ENCODE measurements around the gene UCKL1.

Gene UCKL1

DNA sequence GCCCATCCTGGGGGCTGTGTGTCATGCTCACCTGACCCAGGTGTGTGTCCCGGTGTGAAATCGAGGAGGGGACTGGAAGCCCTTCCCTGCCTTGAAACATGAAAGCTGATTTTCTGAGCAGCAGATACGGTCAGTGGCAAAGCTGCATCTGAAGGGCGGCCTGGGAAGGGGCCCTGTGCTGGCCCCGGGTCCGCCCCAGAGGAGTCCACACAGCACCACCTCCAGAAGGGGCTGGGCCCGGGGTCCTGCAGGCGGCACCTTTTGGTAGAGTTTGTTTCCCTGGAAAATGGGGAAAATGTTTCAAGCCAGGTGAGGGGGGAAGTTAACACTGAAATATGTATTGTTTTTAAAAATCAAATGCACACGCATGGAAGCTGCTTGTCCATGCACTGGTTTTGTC lies 20.8 kb downstream of the UCKL1 start:
- Histone ChIP-seq H3K79me2 (ENCODE audit: control insufficient read depth, low read length) (peaks cover 4% of the 10 kb centered on the region; the same call in 1 of the 2 replicates), H3K4me2 (ENCODE audit: low read length) (no peak overlapping the region), H3K36me3 (ENCODE audit: control insufficient read depth, low read length) (peaks cover 59% of the 10 kb centered on the region), H3K4me3 (ENCODE audit: low read length) (no peak overlapping the region), H3K9me2 (replicated peaks; ENCODE audit: control insufficient read depth, low read length) (no peaks in the 10 kb centered on the region), H3F3A (ENCODE audit: control insufficient read depth, insufficient read depth) (0 out of 2 replicates have a peak, but pooled peaks cover 3% of the 10 kb centered on the region), H4K20me1 (ENCODE audit: control insufficient read depth, insufficient read depth, low read depth, low read length) (no peaks in the 10 kb centered on the region), H3K27ac (ENCODE audit: low read depth, low read length) (no peak overlapping the region), H3K9me3 (ENCODE audit: control insufficient read depth, insufficient read depth, low read length) (no peaks in the 10 kb centered on the region), H3K27me3 (ENCODE audit: control insufficient read depth, low read length) (no peaks in the 10 kb centered on the region), H3K4me1 (ENCODE audit: control insufficient read depth, low read length) (no peaks in the 10 kb centered on the region)
- TF ChIP-seq, protein P1, sequence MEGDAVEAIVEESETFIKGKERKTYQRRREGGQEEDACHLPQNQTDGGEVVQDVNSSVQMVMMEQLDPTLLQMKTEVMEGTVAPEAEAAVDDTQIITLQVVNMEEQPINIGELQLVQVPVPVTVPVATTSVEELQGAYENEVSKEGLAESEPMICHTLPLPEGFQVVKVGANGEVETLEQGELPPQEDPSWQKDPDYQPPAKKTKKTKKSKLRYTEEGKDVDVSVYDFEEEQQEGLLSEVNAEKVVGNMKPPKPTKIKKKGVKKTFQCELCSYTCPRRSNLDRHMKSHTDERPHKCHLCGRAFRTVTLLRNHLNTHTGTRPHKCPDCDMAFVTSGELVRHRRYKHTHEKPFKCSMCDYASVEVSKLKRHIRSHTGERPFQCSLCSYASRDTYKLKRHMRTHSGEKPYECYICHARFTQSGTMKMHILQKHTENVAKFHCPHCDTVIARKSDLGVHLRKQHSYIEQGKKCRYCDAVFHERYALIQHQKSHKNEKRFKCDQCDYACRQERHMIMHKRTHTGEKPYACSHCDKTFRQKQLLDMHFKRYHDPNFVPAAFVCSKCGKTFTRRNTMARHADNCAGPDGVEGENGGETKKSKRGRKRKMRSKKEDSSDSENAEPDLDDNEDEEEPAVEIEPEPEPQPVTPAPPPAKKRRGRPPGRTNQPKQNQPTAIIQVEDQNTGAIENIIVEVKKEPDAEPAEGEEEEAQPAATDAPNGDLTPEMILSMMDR (IDR thresholded peaks at IDR 0.05; ENCODE audit: low read depth, low read length, poor library complexity, severe bottlenecking), result no peak
- TF ChIP-seq EZH2phosphoT487 (IDR thresholded peaks at IDR 0.05; ENCODE audit: borderline replicate concordance, low read length), result no peak

DNA sequence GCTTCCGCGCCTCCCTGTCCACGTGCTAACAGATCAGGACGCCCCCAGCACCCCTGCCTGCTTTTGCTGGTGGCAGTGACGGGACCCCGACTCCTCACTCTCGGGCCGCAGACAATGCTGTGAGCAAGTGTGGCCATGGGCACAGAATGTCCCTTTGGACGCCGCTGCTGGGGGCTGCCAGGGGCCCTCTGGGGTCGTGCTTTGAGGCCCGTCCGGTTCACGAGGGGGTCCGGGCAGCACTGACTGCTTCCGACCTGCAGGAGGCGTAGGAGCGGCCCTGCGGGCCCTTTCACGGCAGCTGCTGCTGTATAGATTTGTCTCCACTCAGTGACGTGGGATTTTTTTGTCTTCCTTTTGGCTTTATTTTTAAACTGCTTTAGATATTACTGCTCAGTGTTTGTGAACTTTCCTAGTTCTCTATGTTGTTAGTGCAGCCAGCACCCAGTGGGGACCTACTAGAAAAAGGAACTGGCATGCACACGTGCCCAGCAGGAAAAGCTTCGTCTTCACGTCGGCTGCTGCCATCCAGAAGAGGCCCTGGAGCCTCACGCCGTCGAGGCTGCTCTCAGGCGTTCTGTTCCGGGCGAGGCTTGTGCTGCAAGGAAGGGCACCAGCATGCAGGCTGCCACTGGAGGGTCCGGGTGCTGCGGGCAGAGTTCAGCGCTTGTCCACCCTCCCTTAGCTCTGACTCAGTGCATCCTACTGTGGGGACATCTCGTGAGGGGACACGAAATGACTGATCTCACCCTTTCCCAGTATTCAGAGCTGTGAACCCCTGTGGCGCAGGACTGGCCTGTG lies 21.7 kb downstream of the UCKL1 start:
- no peaks in the 10 kb centered on the region for H3K4me1 ChIP-seq (ENCODE audit: control insufficient read depth, low read length)
- no peak overlapping the region for H3K27ac ChIP-seq (ENCODE audit: low read depth, low read length)
- no peaks in the 10 kb centered on the region for H3K9me2 ChIP-seq (replicated peaks; ENCODE audit: control insufficient read depth, low read length)
- no peaks in the 10 kb centered on the region for H3K9me3 ChIP-seq (ENCODE audit: control insufficient read depth, insufficient read depth, low read length)
- H3K4me2 ChIP-seq (ENCODE audit: low read length), result no peak overlapping the region
- H3F3A ChIP-seq (ENCODE audit: control insufficient read depth, insufficient read depth), result 0 out of 2 replicates have a peak, but pooled peaks cover 3% of the 10 kb centered on the region
- H3K27me3 ChIP-seq (ENCODE audit: control insufficient read depth, low read length), result no peaks in the 10 kb centered on the region
- H3K79me2 ChIP-seq (ENCODE audit: control insufficient read depth, low read length), result 0 out of 2 replicates have a peak, but pooled peaks cover 4% of the 10 kb centered on the region
- H3K36me3 ChIP-seq (ENCODE audit: control insufficient read depth, low read length), result peaks cover 57% of the 10 kb centered on the region
- TF ChIP-seq EZH2phosphoT487 (IDR thresholded peaks at IDR 0.05; ENCODE audit: borderline replicate concordance, low read length), result no peak
- TF ChIP-seq, protein P1 (IDR thresholded peaks at IDR 0.05; ENCODE audit: low read depth, low read length, poor library complexity, severe bottlenecking), result no peak
- H4K20me1 ChIP-seq (ENCODE audit: control insufficient read depth, insufficient read depth, low read depth, low read length), result no peaks in the 10 kb centered on the region
- no peak overlapping the region for H3K4me3 ChIP-seq (ENCODE audit: low read length)

DNA sequence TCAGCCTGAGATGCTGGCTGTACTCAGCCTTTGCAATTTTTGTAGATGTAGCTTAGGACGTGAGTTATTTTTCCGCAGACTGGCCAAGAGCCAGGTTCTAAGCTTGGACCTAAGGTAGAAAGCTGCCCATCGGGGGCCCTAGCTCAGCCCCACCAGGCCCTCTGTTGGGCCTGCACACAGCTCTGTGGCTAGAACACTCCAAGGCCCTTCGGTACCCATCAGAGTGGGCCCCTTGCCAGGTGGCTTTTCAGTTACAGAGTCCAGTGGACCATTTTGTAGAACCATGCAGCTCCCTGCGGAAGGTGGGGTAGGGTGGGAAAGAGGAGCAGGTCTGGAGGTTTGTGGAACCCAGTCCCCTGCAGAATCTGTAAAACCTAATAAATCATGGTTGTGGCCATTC lies 22.6 kb downstream of the UCKL1 start:
- H3K79me2 ChIP-seq (ENCODE audit: control insufficient read depth, low read length), result 0 out of 2 replicates have a peak, but pooled peaks cover 4% of the 10 kb centered on the region
- no peak overlapping the region for H3K4me2 ChIP-seq (ENCODE audit: low read length)
- no peaks in the 10 kb centered on the region for H3K4me1 ChIP-seq (ENCODE audit: control insufficient read depth, low read length)
- H3K36me3 ChIP-seq (ENCODE audit: control insufficient read depth, low read length), result peaks cover 54% of the 10 kb centered on the region
- H3K27me3 ChIP-seq (ENCODE audit: control insufficient read depth, low read length), result no peaks in the 10 kb centered on the region
- H3K27ac ChIP-seq (ENCODE audit: low read depth, low read length), result no peak overlapping the region
- H3K9me2 ChIP-seq (replicated peaks; ENCODE audit: control insufficient read depth, low read length), result no peaks in the 10 kb centered on the region
- TF ChIP-seq, protein P1 (IDR thresholded peaks at IDR 0.05; ENCODE audit: low read depth, low read length, poor library complexity, severe bottlenecking), result no peak
- no peak for TF ChIP-seq EZH2phosphoT487 (IDR thresholded peaks at IDR 0.05; ENCODE audit: borderline replicate concordance, low read length)
- no peaks in the 10 kb centered on the region for H3K9me3 ChIP-seq (ENCODE audit: control insufficient read depth, insufficient read depth, low read length)
- no peak overlapping the region for H3K4me3 ChIP-seq (ENCODE audit: low read length)
- H4K20me1 ChIP-seq (ENCODE audit: control insufficient read depth, insufficient read depth, low read depth, low read length), result no peaks in the 10 kb centered on the region
- 0 out of 2 replicates have a peak, but pooled peaks cover 3% of the 10 kb centered on the region for H3F3A ChIP-seq (ENCODE audit: control insufficient read depth, insufficient read depth)

All from DOHH2 (cell line).